Stimulated activated CD8-positive, alpha-beta memory T cell treated with anti-CD3 and anti-CD28 coated beads, Interleukin-7, amount 100 ng/mL, for 1 hour (primary cell): Measurements from ENCODE around the gene PRMT2.
"Not testable (repeated sequence)": the region's sequence is repeated elsewhere in the genome, so short reads cannot be mapped to it uniquely, and the experiment has no call there.

Source experiments
- DNase-seq, 2 donors: peaks; one replicate each; pipeline ENCODE4 v3.0.0-alpha.2; 2020; ENCODE audit warnings: low read depth in 2 of 2

The PRMT2 gene

DNA sequence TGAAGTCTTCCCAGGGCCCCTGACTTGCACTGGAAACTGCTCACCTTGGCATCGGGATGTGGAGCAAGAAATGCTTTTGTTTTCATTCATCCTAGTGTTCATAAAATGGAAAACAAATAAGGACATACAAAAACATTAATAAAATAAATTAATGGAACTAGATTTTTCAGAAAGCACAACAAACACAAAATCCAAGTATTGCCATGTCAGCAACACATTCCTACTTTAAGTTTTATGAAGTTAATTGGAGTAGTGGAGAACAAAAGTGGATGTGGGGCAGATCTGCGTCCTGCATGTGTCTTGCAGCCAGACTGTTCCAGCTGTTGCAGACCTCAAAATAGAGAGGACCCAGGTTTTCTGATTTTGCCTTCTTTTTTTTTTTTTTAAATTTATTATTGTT lies 32.9 kb downstream of the PRMT2 start:
- DNase-seq: no peak

DNA sequence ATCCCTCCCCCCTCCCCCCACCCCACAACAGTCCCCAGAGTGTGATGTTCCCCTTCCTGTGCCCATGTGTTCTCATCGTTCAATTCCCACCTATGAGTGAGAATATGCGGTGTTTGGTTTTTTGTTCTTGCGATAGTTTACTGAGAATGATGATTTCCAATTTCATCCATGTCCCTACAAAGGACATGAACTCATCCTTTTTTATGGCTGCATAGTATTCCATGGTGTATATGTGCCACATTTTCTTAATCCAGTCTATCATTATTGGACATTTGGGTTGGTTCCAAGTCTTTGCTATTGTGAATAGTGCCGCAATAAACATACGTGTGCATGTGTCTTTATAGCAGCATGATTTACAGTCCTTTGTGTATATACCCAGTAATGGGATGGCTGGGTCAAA lies 33.4 kb downstream of the PRMT2 start:
- not testable (repeated sequence) for DNase-seq

DNA sequence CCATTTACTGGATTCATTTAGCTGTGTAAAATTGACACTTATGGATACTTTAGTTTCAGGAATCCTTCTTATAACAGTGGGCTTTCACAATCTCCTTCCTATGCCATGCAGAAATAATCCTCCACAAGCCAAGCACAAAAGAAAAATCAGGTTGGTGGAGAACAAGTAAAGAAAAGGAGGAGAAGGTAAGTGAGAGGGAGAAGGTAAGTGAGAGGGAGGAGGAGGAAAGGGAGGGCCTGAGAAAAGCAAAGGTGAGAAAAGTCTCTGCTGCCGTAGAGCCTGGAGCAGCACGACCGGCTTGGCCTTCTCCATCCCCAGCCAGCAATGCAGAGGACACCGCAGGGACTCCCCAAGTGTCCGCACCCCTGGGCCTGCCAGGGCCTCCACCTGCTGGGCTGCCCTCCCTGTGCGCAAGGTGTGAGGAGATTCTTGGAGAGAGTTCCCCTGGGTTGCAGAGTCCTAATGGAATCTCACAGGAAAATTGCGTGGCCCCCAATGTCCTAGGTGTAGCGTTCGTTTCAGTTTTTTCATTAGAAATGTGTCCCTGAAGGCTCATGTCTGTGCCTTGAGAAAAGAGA lies 39.0 kb downstream of the PRMT2 start:
- no peak for DNase-seq

DNA sequence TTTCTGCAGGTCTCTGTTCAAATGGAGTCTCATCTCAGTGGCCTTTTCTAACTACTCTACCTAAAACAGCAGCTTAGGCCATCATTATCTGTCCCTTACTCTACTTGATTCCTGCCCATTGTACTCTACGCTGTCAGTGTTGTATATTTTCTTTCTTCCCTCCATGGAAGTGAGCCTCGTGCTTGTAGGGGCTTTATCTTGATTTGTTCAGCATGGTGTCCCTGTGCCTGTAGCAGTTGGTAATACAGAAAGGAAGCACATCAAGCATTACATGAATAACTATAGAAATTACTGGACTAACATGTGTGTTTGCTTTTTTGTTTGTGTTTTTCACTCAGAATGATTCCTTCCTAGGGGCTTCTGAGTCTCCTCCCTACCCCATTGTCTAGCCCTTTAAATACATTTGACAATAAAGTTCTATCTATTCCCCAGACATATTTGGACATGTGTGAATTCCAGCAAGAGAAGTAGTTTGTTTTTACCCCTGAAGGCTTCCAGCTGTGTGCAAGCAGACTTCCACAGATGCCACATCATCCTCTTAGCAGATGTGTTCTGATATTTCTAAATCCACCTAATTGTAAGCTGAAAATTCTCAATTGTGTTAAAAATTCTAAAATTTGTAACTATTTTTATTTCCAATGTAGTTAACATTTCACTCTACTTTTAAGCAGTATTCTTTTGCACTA lies 40.3 kb downstream of the PRMT2 start:
- no peak for DNase-seq

DNA sequence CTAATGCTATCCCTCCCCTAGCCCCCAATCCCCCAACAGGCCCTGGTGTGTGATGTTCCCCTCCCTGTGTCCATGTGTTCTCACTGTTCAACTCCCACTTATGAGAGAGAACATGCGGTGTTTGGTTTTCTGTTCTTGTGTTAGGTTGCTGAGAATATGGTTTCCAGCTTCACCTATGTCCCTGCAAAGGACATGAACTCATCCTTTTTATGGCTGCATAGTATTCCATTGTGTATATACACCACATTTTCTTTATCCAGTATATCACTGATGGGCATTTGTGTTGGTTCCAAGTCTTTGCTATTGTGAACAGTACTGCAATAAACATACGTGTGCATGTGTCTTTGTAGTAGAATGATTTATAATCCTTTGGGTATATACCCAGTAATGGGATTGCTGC lies 41.1 kb downstream of the PRMT2 start:
- not testable (repeated sequence) for DNase-seq

DNA sequence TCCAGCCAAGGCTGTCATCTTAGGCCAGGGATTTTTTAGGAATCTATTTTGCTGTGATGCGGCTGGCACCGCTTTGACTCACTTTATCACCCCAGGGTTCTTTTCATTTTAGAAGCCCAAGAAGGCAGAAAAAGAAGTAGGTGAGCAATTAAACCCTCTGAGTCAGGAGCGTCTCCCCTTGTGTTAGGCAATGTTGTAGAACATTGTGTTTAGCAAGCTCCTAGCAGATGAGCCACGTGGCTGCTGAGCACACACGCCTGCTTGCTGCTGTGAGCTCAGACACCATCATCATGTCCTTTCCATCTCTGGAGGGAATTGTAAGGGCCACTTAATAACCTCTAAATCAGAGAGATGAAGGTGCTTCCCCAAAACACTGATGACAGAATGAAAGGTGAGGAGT lies 46.1 kb downstream of the PRMT2 start:
- DNase-seq: not testable (repeated sequence)

DNA sequence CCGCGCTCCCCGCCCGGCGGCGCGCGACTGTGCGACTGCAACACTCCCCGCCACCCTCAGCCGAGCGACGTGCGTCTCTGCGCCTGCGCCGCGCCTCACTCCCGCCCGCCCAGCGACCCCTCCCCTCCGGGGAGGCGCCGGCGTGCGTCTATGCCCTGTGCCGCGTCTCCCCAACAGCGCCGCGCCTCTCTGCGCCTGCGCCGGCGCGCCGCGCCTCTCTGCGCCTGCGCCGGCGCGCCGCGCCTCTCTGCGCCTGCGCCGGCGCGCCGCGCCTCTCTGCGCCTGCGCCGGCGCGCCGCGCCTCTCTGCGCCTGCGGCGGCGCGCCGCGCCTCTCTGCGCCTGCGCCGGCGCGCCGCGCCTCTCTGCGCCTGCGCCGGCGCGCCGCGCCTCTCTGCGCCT lies 63.2 kb downstream of the PRMT2 start:
- not testable (repeated sequence) for DNase-seq

DNA sequence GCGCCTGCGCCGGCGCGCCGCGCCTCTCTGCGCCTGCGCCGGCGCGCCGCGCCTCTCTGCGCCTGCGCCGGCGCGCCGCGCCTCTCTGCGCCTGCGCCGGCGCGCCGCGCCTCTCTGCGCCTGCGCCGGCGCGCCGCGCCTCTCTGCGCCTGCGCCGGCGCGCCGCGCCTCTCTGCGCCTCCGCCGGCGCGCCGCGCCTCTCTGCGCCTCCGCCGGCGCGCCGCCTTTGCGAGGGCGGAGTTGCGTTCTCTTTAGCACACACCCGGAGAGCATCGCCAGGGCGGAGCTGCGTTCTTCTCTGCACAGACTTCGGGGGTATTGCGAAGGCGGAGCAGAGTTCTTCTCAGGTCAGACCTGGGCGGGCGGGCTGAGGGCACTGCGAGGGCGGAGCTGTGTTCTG lies 63.6 kb downstream of the PRMT2 start:
- DNase-seq: not testable (repeated sequence)
